ENCODE data around the gene IFT172. TPM values are rescaled to one million over a fixed set of nuclear protein-coding genes. Genes with fewer than 3 reads are reported as not detected.

IFT172 gene
- polyA plus RNA-seq, 2 of the 4 experiments (the other 2 are of a cell fraction), result 14.0 to 21.6 TPM

GRCh38 chr2:27412419-27413152, 77.0 kb downstream of the IFT172 start:
- no peak overlapping the region for H3K4me3 ChIP-seq
- peak overlapping the region in 1 of 2 experiments; percentile 16; a peak in 1 of 6 replicates for H3K27ac ChIP-seq
- ATAC-seq (no peak), DNase-seq (ENCODE audit: low read depth in 1 of 2, low spot score in 1 of 2) (peak in 1 of 2 experiments; percentile 29), FAIRE-seq (no peak)
- TF ChIP-seq FOXS1 (CRISPR knock-in tag; IDR thresholded peaks at IDR 0.05) (no peak), MAFK (IDR thresholded peaks at IDR 0.05; ENCODE audit: partially characterized antibody) (peak; percentile 20)
- peaks cover 23% of the 10 kb centered on the region; the same call in 2 of the 3 replicates for H3K4me1 ChIP-seq
- H3K4me2 ChIP-seq, result peak overlapping the region; percentile 6; the same call in 1 of the 3 replicates
- WGBS (ENCODE audit: missing lambda C conversion rate), result 65% methylated on average over 9 of the region's 9 CpGs
- H3K9me3 ChIP-seq, result no peaks in the 10 kb centered on the region
- ChIA-PET CTCF (interaction anchor here (0.6 kb wide), 1 partner anchor 248 kb away, joined by 3 read pairs; no protein-coding TSS in a partner anchor), POLR2A (no interaction called here)

- CTCF ChIA-PET, result interaction anchor here (0.7 to 5.3 kb wide), 14 partner anchors 9 to 280 kb away, joined by 3 to 72 read pairs (median 4); partner anchors contain the start of genes NRBP1, SLC4A1AP and SUPT7L
- peak; percentile 97 for ATAC-seq
- WGBS (ENCODE audit: missing lambda C conversion rate), result 1% methylated on average over 39 of the region's 82 CpGs
- H3K9me3 ChIP-seq, result no peaks in the 10 kb centered on the region
- FAIRE-seq, result no peak
- peak within 1 kb of the TSS; percentile 89 for H3K4me2 ChIP-seq
- peaks cover 30% of the 10 kb centered on the region; the same call in 2 of the 3 replicates for H3K4me1 ChIP-seq
- H3K27ac ChIP-seq, result peak within 1 kb of the TSS; percentile 90 to 92
- POLR2A ChIA-PET, result interaction anchor here (0.6 to 3.1 kb wide), 14 partner anchors 9 to 982 kb away, joined by 3 to 78 read pairs (median 4); partner anchors contain the start of genes CCDC121, EIF2B4, GPN1 and NRBP1
- H3K4me3 ChIP-seq, result peak within 1 kb of the TSS; percentile 87
- peak; percentile 87 to 97 for DNase-seq (ENCODE audit: low read depth in 1 of 2, low spot score in 1 of 2)
- TF ChIP-seq ESRRA (IDR thresholded peaks at IDR 0.05; ENCODE audit: borderline replicate concordance, low read length) (no peak), TP53 (CRISPR knock-in tag; IDR thresholded peaks at IDR 0.05) (peak; percentile 40; the same call in 1 of the 2 replicates), TFCP2L1 (CRISPR knock-in tag; IDR thresholded peaks at IDR 0.05) (0 out of 2 replicates have a peak, but pooled peaks have one; percentile 41), JUN (IDR thresholded peaks at IDR 0.05) (peak; percentile 96 to 97), RAD21 (conservative IDR thresholded peaks at IDR 0.05 in 1 of 2, IDR thresholded peaks at IDR 0.05 in 1 of 2) (no peak), CHD4 (IDR thresholded peaks at IDR 0.05; ENCODE audit: borderline replicate concordance) (no peak), SREBF2 (IDR thresholded peaks at IDR 0.05) (no peak), ELK1 (IDR thresholded peaks at IDR 0.05; ENCODE audit: low read depth, low read length) (no peak), CHD2 (IDR thresholded peaks at IDR 0.05; ENCODE audit: low read length, partially characterized antibody) (peak; percentile 94), PHF8 (IDR thresholded peaks at IDR 0.05; ENCODE audit: borderline replicate concordance, low read depth) (peak; percentile 59), CEBPB (IDR thresholded peaks at IDR 0.05) (no peak), EHF (CRISPR knock-in tag; IDR thresholded peaks at IDR 0.05) (peak; percentile 71), NFE2L2 (conservative IDR thresholded peaks at IDR 0.05; ENCODE audit: low read length) (no peak), MAFK (IDR thresholded peaks at IDR 0.05; ENCODE audit: partially characterized antibody) (no peak), MYC (IDR thresholded peaks at IDR 0.05; ENCODE audit: borderline replicate concordance, low read length) (peak; percentile 77; the same call in 1 of the 2 replicates), HOXB5 (CRISPR knock-in tag; IDR thresholded peaks at IDR 0.05) (0 out of 2 replicates have a peak, but pooled peaks have one; percentile 43), MAZ (IDR thresholded peaks at IDR 0.05; ENCODE audit: borderline replicate concordance, low read depth, low read length) (no peak), POLR2A (IDR thresholded peaks at IDR 0.05; ENCODE audit: low read length) (peak; percentile 94), RARB (CRISPR knock-in tag; IDR thresholded peaks at IDR 0.05) (peak; percentile 84), HDAC2 (IDR thresholded peaks at IDR 0.05) (no peak), RCOR1 (IDR thresholded peaks at IDR 0.05; ENCODE audit: low read depth, low read length) (no peak), HOXB13 (CRISPR knock-in tag; IDR thresholded peaks at IDR 0.05; ENCODE audit: low read depth) (peak; percentile 70; the same call in 1 of the 2 replicates), RNF2 (IDR thresholded peaks at IDR 0.05; ENCODE audit: borderline replicate concordance, low read depth) (peak; percentile 94; the same call in 1 of the 2 replicates), MAX (IDR thresholded peaks at IDR 0.05) (peak; percentile 95), HEYL (CRISPR knock-in tag; IDR thresholded peaks at IDR 0.05) (no peak), HOXA7 (CRISPR knock-in tag; IDR thresholded peaks at IDR 0.05) (no peak), FOXS1 (CRISPR knock-in tag; IDR thresholded peaks at IDR 0.05) (0 out of 2 replicates have a peak, but pooled peaks have one; percentile 18), FOSL2 (IDR thresholded peaks at IDR 0.05) (no peak), FOSL2 (CRISPR knock-in tag; IDR thresholded peaks at IDR 0.05) (no peak)
- TF ChIP-seq, protein P1, sequence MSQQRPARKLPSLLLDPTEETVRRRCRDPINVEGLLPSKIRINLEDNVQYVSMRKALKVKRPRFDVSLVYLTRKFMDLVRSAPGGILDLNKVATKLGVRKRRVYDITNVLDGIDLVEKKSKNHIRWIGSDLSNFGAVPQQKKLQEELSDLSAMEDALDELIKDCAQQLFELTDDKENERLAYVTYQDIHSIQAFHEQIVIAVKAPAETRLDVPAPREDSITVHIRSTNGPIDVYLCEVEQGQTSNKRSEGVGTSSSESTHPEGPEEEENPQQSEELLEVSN (IDR thresholded peaks at IDR 0.05; ENCODE audit: borderline replicate concordance, low read depth), result peak; percentile 88
- TF ChIP-seq, protein P2, sequence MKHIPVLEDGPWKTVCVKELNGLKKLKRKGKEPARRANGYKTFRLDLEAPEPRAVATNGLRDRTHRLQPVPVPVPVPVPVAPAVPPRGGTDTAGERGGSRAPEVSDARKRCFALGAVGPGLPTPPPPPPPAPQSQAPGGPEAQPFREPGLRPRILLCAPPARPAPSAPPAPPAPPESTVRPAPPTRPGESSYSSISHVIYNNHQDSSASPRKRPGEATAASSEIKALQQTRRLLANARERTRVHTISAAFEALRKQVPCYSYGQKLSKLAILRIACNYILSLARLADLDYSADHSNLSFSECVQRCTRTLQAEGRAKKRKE (CRISPR knock-in tag; IDR thresholded peaks at IDR 0.05; ENCODE audit: low read depth), result peak; percentile 65; the same call in 1 of the 2 replicates
- TF ChIP-seq, protein P3, sequence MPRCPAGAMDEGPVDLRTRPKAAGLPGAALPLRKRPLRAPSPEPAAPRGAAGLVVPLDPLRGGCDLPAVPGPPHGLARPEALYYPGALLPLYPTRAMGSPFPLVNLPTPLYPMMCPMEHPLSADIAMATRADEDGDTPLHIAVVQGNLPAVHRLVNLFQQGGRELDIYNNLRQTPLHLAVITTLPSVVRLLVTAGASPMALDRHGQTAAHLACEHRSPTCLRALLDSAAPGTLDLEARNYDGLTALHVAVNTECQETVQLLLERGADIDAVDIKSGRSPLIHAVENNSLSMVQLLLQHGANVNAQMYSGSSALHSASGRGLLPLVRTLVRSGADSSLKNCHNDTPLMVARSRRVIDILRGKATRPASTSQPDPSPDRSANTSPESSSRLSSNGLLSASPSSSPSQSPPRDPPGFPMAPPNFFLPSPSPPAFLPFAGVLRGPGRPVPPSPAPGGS (IDR thresholded peaks at IDR 0.05), result peak; percentile 98
Measured at GRCh38 chr2:27409321-27410073, 80.0 kb downstream of the IFT172 start, which contains the start of gene PPM1G. PPM1G (minus strand) TSS chr2:27409591; CDS start chr2:27409422, 169 bp downstream.
